GM18909 (cell line): ENCODE data around the gene SLC44A5.
"Not testable (repeated sequence)": the region's sequence is repeated elsewhere in the genome, so short reads cannot be mapped to it uniquely, and the experiment has no call there.

Experiments used
- ATAC-seq: cut with Tn5 transposase; IDR thresholded peaks from one replicate; pipeline ENCODE4 v1.9.1; 2021; ENCODE audit warnings: mild to moderate bottlenecking; ENCODE audit not compliant: unreplicated experiment, poor library complexity

The SLC44A5 gene

DNA sequence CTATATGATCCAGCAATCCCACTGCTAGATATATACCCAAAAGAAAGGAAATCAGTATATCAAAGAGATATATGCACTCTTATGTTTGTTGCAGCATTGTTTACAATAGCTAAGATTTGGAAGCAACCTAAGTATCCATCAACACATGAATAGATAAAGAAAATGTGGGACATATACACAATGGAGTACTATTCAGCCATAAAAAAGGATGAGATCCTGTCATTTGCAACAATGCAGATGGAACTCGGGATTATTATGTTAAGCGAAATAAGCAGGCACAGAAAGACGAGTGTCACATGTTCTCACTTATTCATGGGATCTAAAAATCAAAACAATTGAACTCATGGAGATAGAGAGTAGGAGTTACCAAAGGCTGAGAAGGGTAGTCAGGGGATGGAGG lies 17.5 kb downstream of the SLC44A5 start:
- not testable (repeated sequence) for ATAC-seq

DNA sequence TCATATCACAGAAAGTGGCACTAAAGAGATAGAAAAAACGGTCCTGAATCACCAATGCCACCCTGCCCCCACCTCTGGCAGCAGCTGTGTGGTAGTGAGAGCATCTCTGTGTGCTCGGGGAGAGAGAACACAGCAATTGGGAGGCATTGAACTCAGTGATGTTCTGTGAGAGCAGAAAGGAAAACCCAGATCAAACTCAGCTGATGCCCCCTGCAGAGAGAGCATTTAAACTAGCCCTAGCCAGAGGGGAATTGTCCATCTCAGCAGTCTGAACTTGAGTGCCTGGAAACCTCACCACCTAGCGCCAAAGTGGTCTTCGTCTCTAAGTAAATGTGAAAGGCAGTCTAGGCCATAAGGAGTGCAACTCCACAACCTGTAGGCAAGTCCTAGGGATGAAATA lies 21.3 kb downstream of the SLC44A5 start:
- no peak for ATAC-seq

DNA sequence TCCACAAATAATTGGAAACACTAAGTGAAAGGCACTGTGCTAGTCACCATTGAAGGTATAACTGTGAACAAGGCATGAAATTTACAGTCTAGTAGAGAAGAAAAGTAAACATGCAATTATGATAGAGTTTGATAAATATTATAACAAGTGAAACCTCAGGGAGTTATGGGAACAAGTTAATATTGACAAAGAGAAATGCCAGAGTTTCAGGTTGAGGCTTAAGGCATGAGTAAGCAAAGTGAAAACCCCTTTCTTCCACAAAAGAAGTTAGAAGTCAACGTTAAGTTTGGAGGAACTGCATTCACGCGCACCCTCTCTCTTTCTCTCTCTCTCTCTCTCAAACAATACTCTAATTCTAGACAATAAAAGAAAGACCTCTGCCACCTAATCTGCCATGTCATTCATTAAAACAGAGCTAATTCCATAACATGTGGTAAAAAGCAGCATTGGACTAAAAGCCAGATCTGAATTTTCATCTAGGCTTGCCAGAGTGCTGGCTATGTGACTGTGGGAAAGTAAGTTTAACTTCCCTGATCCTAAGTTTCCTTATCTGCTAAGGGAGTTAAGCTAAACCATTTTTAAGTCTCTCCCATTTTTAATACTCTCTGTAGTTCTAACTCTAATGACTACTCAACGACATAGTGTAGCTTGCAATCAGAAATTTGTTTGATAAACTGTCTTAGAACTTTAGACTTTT lies 22.0 kb downstream of the SLC44A5 start:
- ATAC-seq, result no peak

DNA sequence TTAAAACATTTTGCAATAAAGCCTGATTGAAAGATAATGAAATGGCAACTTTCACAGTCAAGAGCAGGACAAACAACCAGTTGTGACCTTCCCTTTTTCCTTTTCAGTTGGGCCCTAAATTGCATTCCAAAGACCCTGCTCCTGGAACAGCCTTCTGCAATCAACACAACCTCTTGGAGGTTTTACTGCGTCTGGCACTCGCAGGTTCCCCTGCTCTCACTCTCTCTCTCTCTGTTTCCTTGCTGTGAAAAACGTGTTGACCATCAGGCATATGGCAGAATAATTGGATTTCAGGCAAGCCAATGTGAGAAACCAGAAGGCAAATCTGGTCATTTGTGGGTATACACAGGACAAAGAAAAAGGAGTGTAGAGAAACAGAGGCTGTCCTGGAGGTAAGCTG lies 23.2 kb downstream of the SLC44A5 start:
- no peak for ATAC-seq

DNA sequence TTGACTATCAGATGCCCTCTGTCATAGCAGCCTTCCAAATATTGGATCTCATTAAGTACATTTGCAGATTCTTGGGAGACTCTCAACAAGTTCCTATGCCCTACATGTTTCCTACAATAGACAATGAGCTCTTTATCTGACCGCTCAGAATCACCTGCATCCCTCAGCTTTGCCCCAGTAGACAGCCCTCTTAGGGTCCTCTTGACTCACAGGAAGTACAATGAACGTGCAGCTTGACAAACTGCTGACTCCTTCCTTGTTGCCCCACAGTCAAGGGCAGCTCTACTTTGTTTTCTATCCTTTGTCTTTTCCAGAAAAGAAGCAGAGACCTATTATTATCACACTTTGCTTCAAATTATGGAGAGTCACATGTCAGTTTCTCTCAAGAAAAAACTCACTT lies 27.6 kb downstream of the SLC44A5 start:
- ATAC-seq, result no peak

DNA sequence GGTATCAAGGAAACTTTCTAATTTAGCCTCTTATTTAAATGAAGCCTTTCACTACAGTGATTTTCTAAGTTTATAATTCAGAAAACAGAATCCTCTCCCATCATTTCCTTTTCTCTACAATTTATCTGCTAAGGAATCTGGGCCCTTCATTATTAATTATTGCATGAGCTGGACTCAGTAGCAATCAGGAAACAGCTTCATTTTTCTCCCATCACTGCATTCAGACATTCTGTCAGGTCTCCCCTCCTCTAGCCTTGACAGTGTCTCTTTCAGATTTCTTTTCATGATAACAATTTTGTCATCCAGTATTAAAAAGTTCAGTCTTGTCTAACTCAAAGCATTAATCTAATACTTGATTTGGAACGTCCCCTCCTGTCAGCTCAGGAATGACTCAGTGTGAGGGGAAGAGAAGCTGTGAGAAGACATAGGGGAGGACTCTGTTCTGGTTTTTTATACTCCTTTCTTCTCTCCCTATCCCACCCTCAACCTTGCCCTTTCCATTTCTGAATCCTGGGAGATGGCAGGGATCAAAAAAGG lies 28.1 kb downstream of the SLC44A5 start:
- ATAC-seq, result no peak

DNA sequence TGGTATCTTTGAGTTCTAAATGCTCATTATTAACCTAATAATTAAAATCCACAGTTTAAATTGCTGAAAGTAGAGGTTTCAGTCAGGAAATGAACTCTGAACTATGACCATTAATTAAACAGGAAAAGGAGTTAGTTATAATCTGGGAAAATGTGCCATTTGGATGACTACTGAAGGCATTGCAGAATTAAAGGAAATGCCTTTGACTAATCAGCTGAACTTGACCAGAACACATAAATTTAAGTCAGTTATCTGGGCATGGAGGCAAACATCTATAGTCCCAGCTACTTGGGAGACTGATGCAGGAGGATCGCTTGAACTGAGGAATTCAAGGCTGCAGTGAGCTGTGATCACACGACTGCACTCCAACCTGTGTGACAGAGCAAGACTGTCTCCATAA lies 31.9 kb downstream of the SLC44A5 start:
- no peak for ATAC-seq

DNA sequence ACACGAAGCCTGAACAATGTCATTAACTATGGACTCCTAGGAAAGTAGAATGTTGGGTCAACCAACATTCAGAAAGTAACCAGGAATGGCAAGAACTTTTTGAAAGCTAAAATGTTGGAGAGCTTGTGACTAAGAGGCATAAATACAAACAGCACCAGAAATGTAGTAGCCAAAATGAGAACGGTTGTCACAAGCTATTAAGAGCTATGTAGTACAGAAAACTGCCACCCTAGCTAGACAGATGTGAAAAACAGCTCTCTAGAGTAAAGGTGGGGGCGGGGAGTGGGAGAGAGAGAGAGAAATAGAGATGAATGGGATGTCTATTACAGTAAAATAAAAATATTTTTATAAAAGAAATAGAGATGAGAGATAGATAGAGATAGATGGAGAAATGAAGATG lies 35.1 kb downstream of the SLC44A5 start:
- no peak for ATAC-seq

DNA sequence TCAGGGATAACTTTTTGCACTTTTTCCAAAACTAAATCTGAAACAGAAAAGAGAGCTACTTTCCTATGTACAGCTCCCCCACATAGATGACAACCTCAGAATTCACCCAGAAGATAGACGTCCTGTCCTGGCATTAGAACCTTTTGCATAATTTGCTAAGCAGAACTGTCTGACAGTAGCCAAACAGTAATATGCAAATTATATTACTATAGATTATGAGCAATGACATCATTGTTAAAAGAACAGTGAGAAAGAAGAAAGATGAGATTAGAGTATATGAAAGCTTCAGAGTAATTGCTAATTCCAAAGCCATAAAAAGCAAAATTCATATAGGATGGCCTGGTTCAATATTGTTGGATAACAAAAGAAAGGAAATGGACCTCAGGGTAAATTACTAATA lies 43.7 kb downstream of the SLC44A5 start:
- ATAC-seq, result no peak

DNA sequence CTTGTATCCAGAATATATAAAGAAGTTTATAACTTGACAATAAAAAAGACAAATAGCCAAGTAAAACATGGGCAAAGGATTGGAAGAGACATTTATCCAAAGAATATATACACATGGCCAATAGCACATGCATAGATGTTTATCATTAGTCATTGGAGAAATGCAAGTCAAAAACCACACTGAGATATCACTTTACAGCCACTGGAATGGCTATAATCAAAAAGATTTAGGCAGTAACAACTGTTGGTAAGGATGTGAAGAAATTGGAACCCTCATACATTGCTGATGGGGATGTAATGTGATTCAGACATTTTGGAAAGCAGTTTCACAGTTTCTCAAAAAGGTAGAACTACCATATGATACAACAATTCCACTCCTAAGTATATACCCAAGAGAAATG lies 51.1 kb downstream of the SLC44A5 start:
- ATAC-seq, result no peak

DNA sequence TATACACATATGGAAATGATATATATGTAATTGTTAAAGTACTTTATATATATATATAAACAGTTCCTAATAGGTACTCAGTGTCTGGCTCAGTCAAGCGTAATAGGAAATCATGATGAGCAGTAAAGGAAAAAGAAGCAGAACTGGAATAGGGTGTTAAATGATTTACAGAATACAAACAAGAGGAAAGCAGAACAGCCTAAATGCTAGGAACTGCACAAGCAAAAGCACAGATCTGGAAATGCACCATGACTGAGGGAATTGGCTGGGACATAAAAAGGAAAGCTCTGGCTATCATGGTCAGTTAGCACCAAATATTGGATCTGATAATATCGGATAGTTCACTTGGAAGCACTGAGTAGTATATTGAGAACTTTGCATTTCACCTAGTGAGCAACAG lies 51.8 kb downstream of the SLC44A5 start:
- no peak for ATAC-seq

DNA sequence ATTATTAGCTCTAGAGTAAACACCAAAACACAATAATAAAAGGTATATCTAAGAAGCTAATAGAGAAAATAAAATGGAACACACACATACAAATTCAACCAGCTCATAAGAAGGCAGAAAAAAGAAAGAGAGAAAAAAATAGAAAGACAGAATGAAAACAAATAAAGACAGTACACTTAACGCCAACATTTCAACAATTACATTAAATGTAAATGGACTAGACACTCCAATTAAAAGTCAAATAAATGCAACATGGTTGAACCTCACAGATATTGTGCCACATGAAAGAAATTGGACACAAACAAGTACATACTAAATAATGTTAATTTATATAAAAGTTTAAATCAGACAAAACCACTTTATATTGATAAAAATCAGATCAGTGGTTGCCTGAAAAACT lies 56.0 kb downstream of the SLC44A5 start:
- ATAC-seq, result no peak

DNA sequence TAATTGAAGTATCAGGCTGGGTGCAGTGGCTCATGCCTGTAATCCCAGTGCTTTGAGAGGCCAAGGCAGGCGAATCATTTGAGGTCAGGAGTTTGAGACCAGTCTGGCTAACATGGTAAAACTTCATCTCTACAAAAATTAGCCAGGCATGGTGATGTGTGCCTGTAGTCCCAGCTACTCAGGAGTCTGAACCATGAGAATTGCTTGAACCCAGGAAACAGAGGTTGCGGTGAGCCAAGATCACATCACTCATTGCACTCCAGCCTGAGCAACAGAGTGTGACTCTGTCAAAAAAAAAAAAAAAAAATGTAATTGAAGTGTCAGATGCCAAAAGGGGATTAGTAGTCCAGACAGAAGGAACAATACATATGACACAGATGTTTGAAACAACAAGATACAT lies 56.7 kb downstream of the SLC44A5 start:
- ATAC-seq, result no peak

DNA sequence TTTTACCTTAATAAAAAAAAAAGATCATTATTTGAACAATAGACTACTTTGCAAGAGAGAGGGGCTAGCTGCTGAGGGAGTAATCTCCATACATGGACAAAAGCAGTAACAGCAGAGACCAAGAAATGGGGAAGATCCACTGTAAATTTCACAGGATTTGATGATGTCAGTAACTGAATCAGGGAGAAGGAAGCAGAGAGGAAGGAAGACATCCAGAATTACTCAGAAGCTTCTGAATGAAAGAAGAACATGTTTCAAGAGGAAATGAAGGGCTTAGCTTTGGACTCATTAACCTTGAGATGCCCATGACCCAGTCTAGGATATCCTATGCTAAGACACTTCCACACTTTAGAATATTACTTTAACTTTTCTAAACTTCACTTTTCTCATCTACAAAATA lies 60.4 kb downstream of the SLC44A5 start:
- no peak for ATAC-seq

DNA sequence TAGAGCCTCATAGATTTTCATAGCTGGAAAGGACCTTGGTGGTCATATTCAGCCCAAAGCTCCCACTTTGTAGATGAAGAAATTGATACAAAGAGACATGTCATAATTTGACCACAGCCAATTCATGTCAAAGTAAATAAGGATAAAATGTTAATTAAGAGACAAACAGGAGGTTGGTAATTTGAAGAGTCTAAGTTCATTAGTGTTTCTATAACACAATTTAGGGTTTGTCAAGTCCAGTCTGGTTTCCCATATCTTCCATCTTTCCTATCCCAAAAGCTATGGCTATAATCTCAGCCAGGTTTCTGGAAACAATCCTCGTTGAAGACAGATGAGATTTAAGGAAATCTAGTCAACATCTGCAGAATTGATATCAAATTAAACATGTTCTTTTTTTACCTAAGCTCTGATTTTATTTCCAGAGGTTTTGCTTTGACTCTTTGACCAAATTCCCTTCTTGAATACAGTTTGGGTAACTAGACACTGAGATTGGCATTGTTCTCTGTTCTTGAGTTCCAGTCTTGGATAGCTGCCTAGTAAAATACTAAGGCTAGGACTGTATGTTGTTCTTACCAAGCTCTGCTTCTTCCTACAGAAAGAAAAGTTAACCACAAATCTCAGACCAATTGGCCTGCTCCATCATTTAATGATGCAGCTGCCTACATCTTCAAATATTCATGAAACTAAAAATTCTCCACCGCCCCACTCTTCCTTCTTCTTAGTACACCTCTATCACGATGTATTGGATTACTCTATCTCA lies 62.0 kb downstream of the SLC44A5 start:
- no peak for ATAC-seq

DNA sequence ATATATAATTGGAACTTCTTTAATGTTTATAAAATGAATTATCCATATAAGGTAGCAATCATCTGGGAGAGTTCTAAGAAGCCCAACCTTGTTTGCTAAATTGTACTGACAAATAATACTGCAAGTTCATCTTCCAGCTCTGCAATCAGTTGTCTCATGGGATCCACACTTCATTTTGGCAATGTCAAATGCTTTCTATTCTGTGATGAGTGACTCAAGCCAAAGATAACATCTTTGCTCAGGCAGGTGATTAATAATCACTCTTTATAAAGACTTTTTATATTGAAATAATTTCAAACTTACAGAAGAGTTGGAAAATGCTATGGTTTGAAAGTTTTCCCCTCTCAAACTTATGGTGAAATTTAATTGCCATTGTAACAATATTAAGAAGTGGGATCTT lies 67.2 kb downstream of the SLC44A5 start:
- ATAC-seq, result no peak

DNA sequence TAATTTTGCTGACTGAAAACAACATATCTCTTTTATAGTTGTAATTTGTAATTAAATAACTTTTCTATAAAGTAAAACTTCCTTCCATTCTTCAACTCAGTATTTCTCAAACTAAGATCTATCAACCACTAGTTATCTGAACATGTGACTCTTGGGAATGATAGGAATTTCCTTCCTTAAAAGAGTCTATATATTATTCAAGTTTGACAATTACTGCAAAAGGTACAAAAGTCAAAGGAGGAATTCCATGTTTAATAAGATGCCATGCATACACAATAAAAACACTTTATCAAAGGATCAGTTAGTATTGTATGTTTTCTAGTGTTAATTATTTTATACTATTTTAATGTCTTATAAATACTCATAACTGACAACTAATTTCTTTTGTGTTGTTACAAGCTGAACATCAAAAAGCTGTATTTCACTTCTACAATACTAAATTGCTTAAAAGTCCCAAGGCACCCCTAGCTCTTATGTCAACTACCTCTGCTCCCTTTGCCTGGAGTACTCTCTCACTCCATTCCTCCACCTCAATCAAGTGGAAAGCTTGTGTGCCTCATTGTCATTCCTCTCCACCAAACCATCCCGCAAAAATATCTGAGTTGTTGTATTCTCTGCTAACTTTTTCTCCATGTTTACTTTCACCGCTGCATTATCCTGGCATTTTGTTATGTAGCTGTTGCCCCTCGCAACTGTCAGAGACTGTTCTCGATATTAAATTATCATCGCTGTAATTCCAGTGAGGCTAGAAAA lies 67.9 kb downstream of the SLC44A5 start:
- no peak for ATAC-seq

DNA sequence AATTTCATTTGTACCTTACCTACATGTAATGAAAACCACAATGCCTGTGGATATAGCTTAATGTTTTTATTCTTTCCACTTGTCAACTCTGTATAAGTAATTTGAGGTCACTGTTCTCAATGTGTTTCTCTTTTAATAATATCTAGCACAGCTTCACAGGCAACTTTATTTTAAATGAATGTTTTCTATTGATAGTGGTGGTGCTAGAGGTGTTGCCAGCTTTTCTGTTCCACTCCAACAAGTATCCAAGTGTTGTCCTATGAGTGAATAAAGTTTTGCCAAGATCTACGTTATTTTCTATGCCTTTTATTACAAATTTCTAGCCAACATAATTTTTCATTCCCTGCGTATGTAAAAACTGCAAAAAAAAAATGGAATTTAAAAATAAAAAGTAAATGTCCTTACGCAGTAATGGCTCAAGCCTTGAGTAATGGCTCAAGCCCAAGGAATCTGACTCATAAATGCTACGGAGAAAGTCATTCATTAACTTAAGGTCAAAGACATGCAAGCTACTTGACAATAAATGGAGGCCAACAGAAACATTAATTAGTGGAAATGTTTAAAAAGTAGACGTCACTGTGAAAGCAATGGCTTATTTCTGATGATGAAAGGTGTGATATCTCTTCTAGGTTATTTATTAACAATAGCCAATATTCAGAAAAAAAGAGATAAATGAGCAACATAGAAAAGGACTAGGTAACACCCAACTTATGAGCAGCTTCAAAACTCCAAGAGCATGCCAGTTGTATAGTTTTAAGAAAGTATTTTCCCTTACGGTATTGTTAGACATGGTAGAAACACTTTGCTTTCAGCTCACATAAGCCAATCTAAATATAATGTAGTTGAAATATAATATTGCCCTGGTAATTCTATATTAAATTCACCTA lies 71.4 kb downstream of the SLC44A5 start:
- ATAC-seq, result no peak

DNA sequence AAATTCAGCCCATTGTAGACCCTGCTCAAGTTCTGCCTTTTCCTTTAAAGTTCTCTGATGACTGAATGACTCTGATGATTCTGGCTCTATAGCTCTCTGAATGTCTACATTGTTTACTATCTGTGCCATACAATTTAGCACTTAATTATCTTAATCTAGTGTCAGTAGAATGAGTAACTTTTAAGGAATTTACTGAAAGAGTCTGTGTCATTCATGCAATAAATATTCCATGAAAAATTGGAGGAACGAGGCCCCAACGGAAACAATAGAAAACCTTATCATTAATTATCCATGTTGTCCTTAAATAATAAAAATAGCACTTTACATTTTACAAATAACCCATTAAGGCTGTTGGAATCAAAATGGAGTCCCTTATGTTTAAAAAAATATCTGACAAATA lies 77.8 kb downstream of the SLC44A5 start:
- no peak for ATAC-seq

DNA sequence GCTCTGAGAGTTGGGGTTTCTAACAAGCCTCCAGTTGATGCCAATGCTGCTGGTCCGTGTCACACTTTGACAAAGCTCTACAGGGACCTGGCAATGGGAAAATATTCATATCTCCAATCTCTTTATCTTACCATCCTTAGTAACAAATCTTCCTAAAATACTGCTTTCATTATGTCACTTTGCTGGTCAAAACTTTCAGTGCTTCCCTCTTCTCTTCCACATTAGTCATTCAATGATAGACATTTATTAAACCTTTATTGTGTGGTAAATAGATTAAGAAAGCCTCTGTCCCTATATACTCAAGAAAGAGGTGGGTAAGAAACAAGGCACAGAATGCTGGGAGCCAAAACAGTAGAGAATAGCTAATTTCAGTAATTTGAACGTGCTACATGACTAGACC lies 79.3 kb downstream of the SLC44A5 start:
- no peak for ATAC-seq
